Activated CD8-positive, alpha-beta memory T cell treated with anti-CD3 and anti-CD28 coated beads, Interleukin-2, amount 50 U/mL, for 24 hours (primary cell): ENCODE measurements around the gene MYO18B.

Experiments
- DNase-seq: peaks from one replicate; pipeline ENCODE4 v3.0.0-alpha.2; 2020; ENCODE audit errors: extremely low read depth

MYO18B gene

GRCh38 chr22:25748140-25748539 is 6.2 kb downstream of the MYO18B start:
- no peak for DNase-seq

GRCh38 chr22:25748704-25749103 is 6.7 kb downstream of the MYO18B start:
- no peak for DNase-seq

GRCh38 chr22:25749420-25750169 is 7.6 kb downstream of the MYO18B start:
- peak; percentile 8 for DNase-seq

GRCh38 chr22:25750569-25751173 is 8.7 kb downstream of the MYO18B start:
- no peak for DNase-seq

- no peak for DNase-seq
These were observed 9.2 kb downstream of the MYO18B start for GRCh38 chr22:25751174-25751581.

- no peak for DNase-seq
These were observed 10.7 kb downstream of the MYO18B start for GRCh38 chr22:25752615-25753214.

- DNase-seq, result no peak
These were observed 11.3 kb downstream of the MYO18B start for GRCh38 chr22:25753252-25753651.

GRCh38 chr22:25754527-25755202 is 12.7 kb downstream of the MYO18B start:
- DNase-seq, result no peak

GRCh38 chr22:25757686-25758085 is 15.7 kb downstream of the MYO18B start:
- no peak for DNase-seq

GRCh38 chr22:25758316-25758715 is 16.3 kb downstream of the MYO18B start:
- DNase-seq, result no peak

- DNase-seq, result no peak
These were observed 17.8 kb downstream of the MYO18B start for GRCh38 chr22:25759825-25760231.

- no peak for DNase-seq
These were observed 18.3 kb downstream of the MYO18B start for GRCh38 chr22:25760294-25760693.

- no peak for DNase-seq
These were observed 19.0 kb downstream of the MYO18B start for GRCh38 chr22:25760848-25761595.

- DNase-seq, result no peak
These were observed 20.2 kb downstream of the MYO18B start for GRCh38 chr22:25762147-25762546.

GRCh38 chr22:25763239-25763777 is 21.3 kb downstream of the MYO18B start:
- DNase-seq, result no peak

- no peak for DNase-seq
These were observed 22.5 kb downstream of the MYO18B start for GRCh38 chr22:25764270-25765015.

- no peak for DNase-seq
These were observed 23.0 kb downstream of the MYO18B start for GRCh38 chr22:25765016-25765367.

- DNase-seq, result no peak
These were observed 23.8 kb downstream of the MYO18B start for GRCh38 chr22:25765801-25766200.

GRCh38 chr22:25766418-25766817 is 24.4 kb downstream of the MYO18B start:
- DNase-seq, result no peak

GRCh38 chr22:25770333-25770732 is 28.3 kb downstream of the MYO18B start:
- no peak for DNase-seq

GRCh38 chr22:25772288-25772687 is 30.3 kb downstream of the MYO18B start:
- no peak for DNase-seq
